Testis (tissue), 3 donors: ENCODE data around the gene POLR3H. TPM values are rescaled to one million over a fixed set of nuclear protein-coding genes. Genes with fewer than 3 reads are reported as not detected.
A peak's percentile ranks its signal among the peaks of the same experiment; 100 is the strongest.

Experiments used
- DNase-seq: peaks from one replicate; pipeline ENCODE4 v3.0.0-alpha.2; 2019
- H3K27ac ChIP-seq, 2 donors: fragments of 200-600 bp; sonication (generic); one replicate each; pipeline ENCODE4 v1.5.1; 2019
- H3K27me3 ChIP-seq: fragments of 200-600 bp; sonication (generic); one replicate; pipeline ENCODE4 v1.5.1; 2019
- H3K36me3 ChIP-seq: fragments of 200-600 bp; sonication (generic); one replicate; pipeline ENCODE4 v1.5.1; 2017; ENCODE audit warnings: low read depth; ENCODE audit errors: missing control alignments
- H3K4me1 ChIP-seq: fragments of 200-600 bp; sonication (generic); one replicate; pipeline ENCODE4 v1.5.1; 2019
- H3K4me3 ChIP-seq, 2 donors: fragments of 200-600 bp; sonication (generic); one replicate each; pipeline ENCODE4 v1.5.1; 2017 to 2019
- H3K9me3 ChIP-seq: fragments of 200-600 bp; sonication (generic); one replicate; pipeline ENCODE4 v1.5.1; 2017
- POLR2A ChIP-seq: fragments of 450-650 bp; IDR thresholded peaks from one replicate; pipeline ENCODE4 v1.6.1; 2017; ENCODE audit warnings: antibody characterized with exemption, mild to moderate bottlenecking, moderate library complexity
- WGBS, 2 donors: methylation state at CpG; one replicate each; pipeline ENCODE4 v1.1.5; 2018; 5-methylcytosine and 5-hydroxymethylcytosine counted together
- intact Hi-C: fragments of 100-400 bp; cut with DNase I; formaldehyde crosslinking; loops from one replicate; pipeline ENCODE4 v1.15.1; 2023; ENCODE audit warnings: low total_unique reads
- polyA plus RNA-seq: library from polyadenylated mRNA; stranded (reverse); fragments of 350-450 nt; fragmentation: Illumina TruSeq; extraction: RNeasy Lipid Tissue Mini Kit (QIAGEN cat#74804); gene quantifications from one replicate; pipeline ENCODE4 v1.2.3, GENCODE V29; 2014; ENCODE audit warnings: low read depth, low replicate concordance; ENCODE audit not compliant: insufficient read depth
- total RNA-seq, 2 donors: library from RNA; depleted of rRNA; stranded (reverse); fragments of >200 nt; gene quantifications; one replicate each; pipeline ENCODE4 v1.2.3, GENCODE V29; 2016
- TF ChIP-seq, protein P1 (sequence below), 3 experiments: fragments of 450-650 bp in 2 of 3; fragments of 200-600 bp in 1 of 3; sonication (generic) in 1 of 3; IDR thresholded peaks; one replicate each; pipeline ENCODE4 v1.5.1; 2016 to 2019; ENCODE audit warnings: antibody characterized with exemption in 3 of 3, mild to moderate bottlenecking in 2 of 3, moderate library complexity in 1 of 3

POLR3H gene
- total and polyA plus RNA-seq, 3 donors from 2014 or later = 23.3 to 38.9 (median 24.6) TPM

- TF ChIP-seq, protein P1, sequence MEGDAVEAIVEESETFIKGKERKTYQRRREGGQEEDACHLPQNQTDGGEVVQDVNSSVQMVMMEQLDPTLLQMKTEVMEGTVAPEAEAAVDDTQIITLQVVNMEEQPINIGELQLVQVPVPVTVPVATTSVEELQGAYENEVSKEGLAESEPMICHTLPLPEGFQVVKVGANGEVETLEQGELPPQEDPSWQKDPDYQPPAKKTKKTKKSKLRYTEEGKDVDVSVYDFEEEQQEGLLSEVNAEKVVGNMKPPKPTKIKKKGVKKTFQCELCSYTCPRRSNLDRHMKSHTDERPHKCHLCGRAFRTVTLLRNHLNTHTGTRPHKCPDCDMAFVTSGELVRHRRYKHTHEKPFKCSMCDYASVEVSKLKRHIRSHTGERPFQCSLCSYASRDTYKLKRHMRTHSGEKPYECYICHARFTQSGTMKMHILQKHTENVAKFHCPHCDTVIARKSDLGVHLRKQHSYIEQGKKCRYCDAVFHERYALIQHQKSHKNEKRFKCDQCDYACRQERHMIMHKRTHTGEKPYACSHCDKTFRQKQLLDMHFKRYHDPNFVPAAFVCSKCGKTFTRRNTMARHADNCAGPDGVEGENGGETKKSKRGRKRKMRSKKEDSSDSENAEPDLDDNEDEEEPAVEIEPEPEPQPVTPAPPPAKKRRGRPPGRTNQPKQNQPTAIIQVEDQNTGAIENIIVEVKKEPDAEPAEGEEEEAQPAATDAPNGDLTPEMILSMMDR (IDR thresholded peaks at IDR 0.05) = no peak
- TF ChIP-seq POLR2A = no peak
- Histone ChIP-seq H3K36me3 (no peaks in the 10 kb centered on the region), H3K4me3 (no peak overlapping the region), H3K27ac (peak overlapping the region in 1 of 2 donors; percentile 48), H3K27me3 (no peaks in the 10 kb centered on the region), H3K4me1 (peaks cover 28% of the 10 kb centered on the region), H3K9me3 (no peaks in the 10 kb centered on the region)
- intact Hi-C loops = no loop called here
- 80 to 82% methylated on average over 14 to 15 of the region's 15 CpGs for WGBS, 2 donors
- DNase-seq = no peak
Observed at GRCh38 chr22:41481131-41481830, 63.0 kb downstream of the POLR3H start.

DNA sequence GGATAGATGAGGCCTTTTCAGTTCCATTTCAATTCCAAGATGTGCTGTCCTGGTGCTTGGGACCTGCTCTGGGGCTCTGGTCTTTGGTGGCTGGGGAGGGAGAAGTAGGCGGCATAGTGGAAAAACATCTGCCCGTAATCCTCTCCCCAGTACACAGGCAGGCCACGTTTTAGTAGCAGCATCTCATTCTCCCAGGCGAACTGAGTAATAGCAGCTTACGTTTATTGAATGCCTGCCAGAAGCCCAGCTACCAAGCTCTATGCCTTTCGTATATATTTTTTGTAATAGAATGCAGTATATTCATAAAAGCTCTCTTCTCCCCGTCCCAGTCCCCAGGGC lies 63.9 kb downstream of the POLR3H start:
- intact Hi-C loops = no loop called here
- no peaks in the 10 kb centered on the region for H3K36me3 ChIP-seq
- no peak overlapping the region for H3K4me3 ChIP-seq
- TF ChIP-seq, protein P1 (IDR thresholded peaks at IDR 0.05) = no peak
- no peak for TF ChIP-seq POLR2A
- H3K27me3 ChIP-seq = no peaks in the 10 kb centered on the region
- H3K27ac ChIP-seq = no peak overlapping the region
- H3K9me3 ChIP-seq = no peaks in the 10 kb centered on the region
- 77 to 81% methylated on average over 7 of the region's 7 CpGs for WGBS, 2 donors
- H3K4me1 ChIP-seq = peaks cover 28% of the 10 kb centered on the region
- no peak for DNase-seq

DNA sequence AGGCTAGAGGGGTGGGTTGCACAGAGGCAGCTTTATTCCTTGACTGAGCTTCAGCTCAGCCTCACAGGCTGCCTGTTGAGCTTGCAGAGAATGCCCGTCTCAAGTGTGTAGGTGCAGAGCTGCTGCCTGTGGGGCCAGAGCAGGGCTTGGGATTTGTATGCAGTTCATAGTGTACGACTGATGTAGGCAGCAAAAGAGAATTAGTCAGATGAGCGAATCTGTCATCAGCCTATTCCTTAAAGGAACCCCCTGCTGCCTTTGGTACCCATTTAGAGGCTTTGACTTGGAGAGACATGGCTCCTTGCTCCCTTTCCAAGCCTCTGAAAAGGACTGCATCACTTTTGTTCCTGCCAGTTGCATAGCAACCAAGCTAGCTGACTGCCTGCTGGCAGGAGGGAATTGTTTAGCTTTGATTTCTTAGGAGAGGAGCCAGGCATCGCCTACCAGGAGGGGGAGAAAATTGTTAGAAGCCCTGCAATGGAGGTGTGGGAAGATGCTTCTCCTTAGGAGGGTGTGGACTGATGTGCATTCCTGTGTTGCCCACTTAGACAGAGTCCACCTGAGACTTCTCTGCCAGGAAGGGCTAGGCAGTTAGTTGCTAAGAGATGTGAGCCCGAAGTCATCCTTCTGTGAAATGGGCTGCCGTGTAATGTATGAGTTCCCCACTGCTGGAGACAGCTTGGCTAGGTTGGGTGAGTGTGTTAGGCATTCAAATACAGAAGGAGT lies 64.4 kb downstream of the POLR3H start:
- Histone ChIP-seq H3K27ac (no peak overlapping the region), H3K4me1 (peaks cover 28% of the 10 kb centered on the region), H3K27me3 (no peaks in the 10 kb centered on the region), H3K36me3 (no peaks in the 10 kb centered on the region), H3K4me3 (no peak overlapping the region), H3K9me3 (no peaks in the 10 kb centered on the region)
- 77 to 78% methylated on average over 6 of the region's 6 CpGs for WGBS, 2 donors
- intact Hi-C loops = no loop called here
- no peak for TF ChIP-seq POLR2A
- TF ChIP-seq, protein P1 (IDR thresholded peaks at IDR 0.05) = no peak
- no peak for DNase-seq

- TF ChIP-seq POLR2A = no peak
- TF ChIP-seq, protein P1 (IDR thresholded peaks at IDR 0.05) = no peak
- no peak overlapping the region for H3K27ac ChIP-seq
- intact Hi-C loops = no loop called here
- H3K27me3 ChIP-seq = no peaks in the 10 kb centered on the region
- H3K4me1 ChIP-seq = peaks cover 28% of the 10 kb centered on the region
- WGBS, 2 donors = 81 to 90% methylated on average over 7 of the region's 7 CpGs
- no peaks in the 10 kb centered on the region for H3K9me3 ChIP-seq
- no peak overlapping the region for H3K4me3 ChIP-seq
- no peak for DNase-seq
- no peaks in the 10 kb centered on the region for H3K36me3 ChIP-seq
Observed at GRCh38 chr22:41478891-41479521, 65.3 kb downstream of the POLR3H start.
